Measurements from ENCODE around the gene LRRC41. TPM values are rescaled to one million over a fixed set of nuclear protein-coding genes. Genes with fewer than 3 reads are reported as not detected.
"Not testable (repeated sequence)": the region's sequence is repeated elsewhere in the genome, so short reads cannot be mapped to it uniquely, and the experiment has no call there.

LRRC41 gene
- total RNA-seq, 6 experiments from 2014 or later: 93.9 to 118 (median 104) TPM

- Mint-ChIP-seq H3K27me3 (ENCODE audit: insufficient read depth) (no peaks in the 10 kb centered on the region; the same call in 1 of the 2 replicates), H3K27ac (no peak overlapping the region), H3K36me3 (ENCODE audit: low read depth) (no peaks in the 10 kb centered on the region; the same call in 1 of the 2 replicates), H3K9me3 (peaks cover 1% of the 10 kb centered on the region; the same call in 1 of the 2 replicates), H3K4me3 (no peak overlapping the region), H3K4me1 (ENCODE audit: low read depth) (peaks cover 29% of the 10 kb centered on the region)
- DNase-seq: peak; percentile 39
- TF ChIP-seq CTCF (IDR thresholded peaks at IDR 0.05): peak; percentile 75
Observed at GRCh38 chr1:46244656-46245371, 58.6 kb downstream of the LRRC41 start.

- peaks cover 19% of the 10 kb centered on the region for H3K4me1 Mint-ChIP-seq (ENCODE audit: low read depth)
- not testable (repeated sequence) for H3K9me3 Mint-ChIP-seq; H3K27me3 Mint-ChIP-seq (ENCODE audit: insufficient read depth); H3K4me3 Mint-ChIP-seq; H3K27ac Mint-ChIP-seq; H3K36me3 Mint-ChIP-seq (ENCODE audit: low read depth); DNase-seq
Observed at GRCh38 chr1:46243831-46244230, 59.6 kb downstream of the LRRC41 start.

- peaks cover 16% of the 10 kb centered on the region for H3K9me3 Mint-ChIP-seq
- peaks cover 13% of the 10 kb centered on the region; the same call in 1 of the 2 replicates for H3K36me3 Mint-ChIP-seq (ENCODE audit: low read depth)
- no peaks in the 10 kb centered on the region; the same call in 1 of the 2 replicates for H3K27me3 Mint-ChIP-seq (ENCODE audit: insufficient read depth)
- no peak overlapping the region for H3K27ac Mint-ChIP-seq
- TF ChIP-seq CTCF (IDR thresholded peaks at IDR 0.05): no peak
- H3K4me3 Mint-ChIP-seq: no peak overlapping the region
- no peak for DNase-seq
- peaks cover 10% of the 10 kb centered on the region for H3K4me1 Mint-ChIP-seq (ENCODE audit: low read depth)
Observed at GRCh38 chr1:46242918-46243317, 60.5 kb downstream of the LRRC41 start.

GRCh38 chr1:46241733-46242132 lies 61.7 kb downstream of the LRRC41 start:
- not testable (repeated sequence) for H3K4me1 Mint-ChIP-seq (ENCODE audit: low read depth); H3K4me3 Mint-ChIP-seq; H3K27ac Mint-ChIP-seq; H3K27me3 Mint-ChIP-seq (ENCODE audit: insufficient read depth); DNase-seq
- peaks cover 23% of the 10 kb centered on the region for H3K9me3 Mint-ChIP-seq
- H3K36me3 Mint-ChIP-seq (ENCODE audit: low read depth): peaks cover 18% of the 10 kb centered on the region; the same call in 1 of the 2 replicates

- not testable (repeated sequence) for H3K4me3 Mint-ChIP-seq; H3K27ac Mint-ChIP-seq; H3K4me1 Mint-ChIP-seq (ENCODE audit: low read depth); DNase-seq; H3K27me3 Mint-ChIP-seq (ENCODE audit: insufficient read depth)
- peaks cover 28% of the 10 kb centered on the region for H3K9me3 Mint-ChIP-seq
- H3K36me3 Mint-ChIP-seq (ENCODE audit: low read depth): peaks cover 19% of the 10 kb centered on the region; the same call in 1 of the 2 replicates
Observed at GRCh38 chr1:46238865-46239264, 64.6 kb downstream of the LRRC41 start.

GRCh38 chr1:46236882-46237281 lies 66.5 kb downstream of the LRRC41 start:
- no peaks in the 10 kb centered on the region for H3K4me1 Mint-ChIP-seq (ENCODE audit: low read depth)
- DNase-seq: no peak
- peaks cover 2% of the 10 kb centered on the region; the same call in 1 of the 2 replicates for H3K27me3 Mint-ChIP-seq (ENCODE audit: insufficient read depth)
- peaks cover 19% of the 10 kb centered on the region; the same call in 1 of the 2 replicates for H3K36me3 Mint-ChIP-seq (ENCODE audit: low read depth)
- H3K4me3 Mint-ChIP-seq: no peak overlapping the region
- peaks cover 28% of the 10 kb centered on the region for H3K9me3 Mint-ChIP-seq
- TF ChIP-seq CTCF (IDR thresholded peaks at IDR 0.05): no peak
- no peak overlapping the region for H3K27ac Mint-ChIP-seq

- not testable (repeated sequence) for H3K4me1 Mint-ChIP-seq (ENCODE audit: low read depth); H3K27me3 Mint-ChIP-seq (ENCODE audit: insufficient read depth); H3K36me3 Mint-ChIP-seq (ENCODE audit: low read depth); H3K9me3 Mint-ChIP-seq; DNase-seq; H3K27ac Mint-ChIP-seq; H3K4me3 Mint-ChIP-seq
Observed at GRCh38 chr1:46231231-46231630, 72.2 kb downstream of the LRRC41 start.

Other genes starting within 250 kb of the LRRC41 start
- gene PIK3R3, start 171.0 kb downstream of the LRRC41 start, total RNA-seq (2021; fragmentation: NEBNext Ultra II Directional; extraction: Animal tissue kit (Norgen Biotek cat#: 25700)): 1 to 10 TPM; 5.4 to 8.9 (median 6.0) TPM
- 1 to 10 TPM in 3 of 6 experiments, under 1 TPM in 3; 0.80 to 1.9 (median 1.1) TPM for gene TSPAN1, start 128.5 kb downstream of the LRRC41 start, total RNA-seq (2021; fragmentation: NEBNext Ultra II Directional; extraction: Animal tissue kit (Norgen Biotek cat#: 25700))
- not detected for gene P3R3URF, start 127.1 kb downstream of the LRRC41 start, total RNA-seq (2021; fragmentation: NEBNext Ultra II Directional; extraction: Animal tissue kit (Norgen Biotek cat#: 25700))
- 100 to 1,000 TPM; 103 to 125 (median 119) TPM for gene POMGNT1, start 105.2 kb downstream of the LRRC41 start, total RNA-seq (2021; fragmentation: NEBNext Ultra II Directional; extraction: Animal tissue kit (Norgen Biotek cat#: 25700))
- gene LURAP1, start 100.3 kb downstream of the LRRC41 start, total RNA-seq (2021; fragmentation: NEBNext Ultra II Directional; extraction: Animal tissue kit (Norgen Biotek cat#: 25700)): 1 to 10 TPM; 2.2 to 4.7 (median 3.9) TPM
- 10 to 100 TPM in 1 of 6 experiments, 1 to 10 TPM in 5; 3.8 to 10.9 (median 8.3) TPM for gene RAD54L, start 55.9 kb downstream of the LRRC41 start, total RNA-seq (2021; fragmentation: NEBNext Ultra II Directional; extraction: Animal tissue kit (Norgen Biotek cat#: 25700))
- gene UQCRH, start 82 bp upstream of the LRRC41 start, total RNA-seq (2021; fragmentation: NEBNext Ultra II Directional; extraction: Animal tissue kit (Norgen Biotek cat#: 25700)): 100 to 1,000 TPM; 211 to 274 (median 260) TPM
- gene NSUN4, start 37.2 kb upstream of the LRRC41 start, total RNA-seq (2021; fragmentation: NEBNext Ultra II Directional; extraction: Animal tissue kit (Norgen Biotek cat#: 25700)): 10 to 100 TPM; 14.8 to 17.2 (median 16.7) TPM
- gene FAAH, start 90.7 kb upstream of the LRRC41 start, total RNA-seq (2021; fragmentation: NEBNext Ultra II Directional; extraction: Animal tissue kit (Norgen Biotek cat#: 25700)): under 1 TPM; 0.17 to 0.75 (median 0.21) TPM
- not detected for gene DMBX1, start 186.2 kb upstream of the LRRC41 start, total RNA-seq (2021; fragmentation: NEBNext Ultra II Directional; extraction: Animal tissue kit (Norgen Biotek cat#: 25700))
- gene KNCN, start 248.0 kb upstream of the LRRC41 start, total RNA-seq (2021; fragmentation: NEBNext Ultra II Directional; extraction: Animal tissue kit (Norgen Biotek cat#: 25700)): not detected

Data from HFFc6 (cell line).